HepG2 (cell line): ENCODE data around the gene KLK14.

Experiments
- FOXA1 ChIP-seq, 2 experiments: fragments of 450-650 bp in 1 of 2; sonication (generic) in 1 of 2; formaldehyde crosslinking in 1 of 2; IDR thresholded peaks; 2 replicates each; pipeline versions ENCODE4 v1.4.0 to v1.6.1; 2016 to 2020; ENCODE audit warnings: missing genetic modification reagents in 1 of 2
- GTF2F1 ChIP-seq: fragments of 150-350 bp; IDR thresholded peaks from 2 replicates; pipeline ENCODE4 v1.6.1; 2014; ENCODE audit warnings: low read length
- MAFF ChIP-seq: IDR thresholded peaks from 2 replicates; pipeline ENCODE4 v1.6.1; 2011; ENCODE audit warnings: low read depth, low read length, improper control_type of control experiment
- POLR2AphosphoS5 ChIP-seq: IDR thresholded peaks from 2 replicates; pipeline ENCODE4 v1.6.1; 2012; ENCODE audit warnings: low read depth, low read length
- ZFX ChIP-seq: sonication (generic); formaldehyde crosslinking; IDR thresholded peaks from 2 replicates; pipeline ENCODE4 v1.4.0; 2020; ENCODE audit warnings: mild to moderate bottlenecking, low read depth, missing genetic modification reagents, moderate library complexity
- TF ChIP-seq, protein P1 (sequence below): IDR thresholded peaks from 2 replicates; pipeline ENCODE4 v1.6.1; 2016; ENCODE audit warnings: missing compliant biosample characterization, missing genetic modification reagents, borderline replicate concordance
- TF ChIP-seq, protein P2 (sequence below): sonication (generic); formaldehyde crosslinking; IDR thresholded peaks from 2 replicates; pipeline ENCODE4 v1.8.1; 2023; ENCODE audit warnings: missing genetic modification reagents, mild to moderate bottlenecking, borderline replicate concordance
- TF ChIP-seq, protein P3 (sequence below): sonication (generic); formaldehyde crosslinking; IDR thresholded peaks from 2 replicates; pipeline ENCODE4 v1.4.0; 2020; ENCODE audit warnings: missing genetic modification reagents, borderline replicate concordance
- TF ChIP-seq, protein P4 (sequence below), 2 experiments: IDR thresholded peaks; 2 replicates each; pipeline ENCODE4 v1.6.1; 2011 to 2012; ENCODE audit warnings: low read length in 2 of 2, borderline replicate concordance in 1 of 2, low read depth in 1 of 2, mild to moderate bottlenecking in 1 of 2, moderate library complexity in 1 of 2
- TF ChIP-seq, protein P5 (sequence below): sonication (generic); formaldehyde crosslinking; IDR thresholded peaks from 2 replicates; pipeline ENCODE4 v1.4.0; 2020; ENCODE audit warnings: missing genetic modification reagents

DNA sequence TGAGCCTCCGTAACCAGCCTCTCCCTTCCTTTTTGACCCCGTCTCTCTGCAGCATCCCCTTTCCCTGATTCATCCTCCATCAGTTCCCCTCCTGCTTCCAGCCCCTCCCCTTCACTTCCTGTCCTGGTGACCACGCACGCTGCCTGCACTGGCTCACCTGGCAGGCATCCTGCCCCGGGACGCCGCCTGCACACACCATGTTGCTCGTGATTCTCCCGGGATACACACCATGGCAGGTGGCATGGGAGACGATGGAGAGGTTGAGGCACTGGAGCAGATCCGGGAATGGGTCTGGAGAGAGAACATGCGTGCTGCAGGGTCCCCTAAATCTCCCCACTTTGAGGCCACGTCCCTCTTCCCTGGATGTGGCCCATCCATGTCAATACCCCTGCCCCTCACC lies 52.1 kb downstream of the KLK14 start:
- TF ChIP-seq, protein P1, sequence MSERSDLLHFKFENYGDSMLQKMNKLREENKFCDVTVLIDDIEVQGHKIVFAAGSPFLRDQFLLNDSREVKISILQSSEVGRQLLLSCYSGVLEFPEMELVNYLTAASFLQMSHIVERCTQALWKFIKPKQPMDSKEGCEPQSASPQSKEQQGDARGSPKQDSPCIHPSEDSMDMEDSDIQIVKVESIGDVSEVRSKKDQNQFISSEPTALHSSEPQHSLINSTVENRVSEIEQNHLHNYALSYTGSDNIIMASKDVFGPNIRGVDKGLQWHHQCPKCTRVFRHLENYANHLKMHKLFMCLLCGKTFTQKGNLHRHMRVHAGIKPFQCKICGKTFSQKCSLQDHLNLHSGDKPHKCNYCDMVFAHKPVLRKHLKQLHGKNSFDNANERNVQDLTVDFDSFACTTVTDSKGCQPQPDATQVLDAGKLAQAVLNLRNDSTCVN (CRISPR knock-in tag) = no peak
- TF ChIP-seq, protein P2, sequence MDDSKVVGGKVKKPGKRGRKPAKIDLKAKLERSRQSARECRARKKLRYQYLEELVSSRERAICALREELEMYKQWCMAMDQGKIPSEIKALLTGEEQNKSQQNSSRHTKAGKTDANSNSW (CRISPR knock-in tag) = no peak
- TF ChIP-seq, protein P3, sequence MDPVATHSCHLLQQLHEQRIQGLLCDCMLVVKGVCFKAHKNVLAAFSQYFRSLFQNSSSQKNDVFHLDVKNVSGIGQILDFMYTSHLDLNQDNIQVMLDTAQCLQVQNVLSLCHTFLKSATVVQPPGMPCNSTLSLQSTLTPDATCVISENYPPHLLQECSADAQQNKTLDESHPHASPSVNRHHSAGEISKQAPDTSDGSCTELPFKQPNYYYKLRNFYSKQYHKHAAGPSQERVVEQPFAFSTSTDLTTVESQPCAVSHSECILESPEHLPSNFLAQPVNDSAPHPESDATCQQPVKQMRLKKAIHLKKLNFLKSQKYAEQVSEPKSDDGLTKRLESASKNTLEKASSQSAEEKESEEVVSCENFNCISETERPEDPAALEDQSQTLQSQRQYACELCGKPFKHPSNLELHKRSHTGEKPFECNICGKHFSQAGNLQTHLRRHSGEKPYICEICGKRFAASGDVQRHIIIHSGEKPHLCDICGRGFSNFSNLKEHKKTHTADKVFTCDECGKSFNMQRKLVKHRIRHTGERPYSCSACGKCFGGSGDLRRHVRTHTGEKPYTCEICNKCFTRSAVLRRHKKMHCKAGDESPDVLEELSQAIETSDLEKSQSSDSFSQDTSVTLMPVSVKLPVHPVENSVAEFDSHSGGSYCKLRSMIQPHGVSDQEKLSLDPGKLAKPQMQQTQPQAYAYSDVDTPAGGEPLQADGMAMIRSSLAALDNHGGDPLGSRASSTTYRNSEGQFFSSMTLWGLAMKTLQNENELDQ = no peak
- TF ChIP-seq, protein P4, sequence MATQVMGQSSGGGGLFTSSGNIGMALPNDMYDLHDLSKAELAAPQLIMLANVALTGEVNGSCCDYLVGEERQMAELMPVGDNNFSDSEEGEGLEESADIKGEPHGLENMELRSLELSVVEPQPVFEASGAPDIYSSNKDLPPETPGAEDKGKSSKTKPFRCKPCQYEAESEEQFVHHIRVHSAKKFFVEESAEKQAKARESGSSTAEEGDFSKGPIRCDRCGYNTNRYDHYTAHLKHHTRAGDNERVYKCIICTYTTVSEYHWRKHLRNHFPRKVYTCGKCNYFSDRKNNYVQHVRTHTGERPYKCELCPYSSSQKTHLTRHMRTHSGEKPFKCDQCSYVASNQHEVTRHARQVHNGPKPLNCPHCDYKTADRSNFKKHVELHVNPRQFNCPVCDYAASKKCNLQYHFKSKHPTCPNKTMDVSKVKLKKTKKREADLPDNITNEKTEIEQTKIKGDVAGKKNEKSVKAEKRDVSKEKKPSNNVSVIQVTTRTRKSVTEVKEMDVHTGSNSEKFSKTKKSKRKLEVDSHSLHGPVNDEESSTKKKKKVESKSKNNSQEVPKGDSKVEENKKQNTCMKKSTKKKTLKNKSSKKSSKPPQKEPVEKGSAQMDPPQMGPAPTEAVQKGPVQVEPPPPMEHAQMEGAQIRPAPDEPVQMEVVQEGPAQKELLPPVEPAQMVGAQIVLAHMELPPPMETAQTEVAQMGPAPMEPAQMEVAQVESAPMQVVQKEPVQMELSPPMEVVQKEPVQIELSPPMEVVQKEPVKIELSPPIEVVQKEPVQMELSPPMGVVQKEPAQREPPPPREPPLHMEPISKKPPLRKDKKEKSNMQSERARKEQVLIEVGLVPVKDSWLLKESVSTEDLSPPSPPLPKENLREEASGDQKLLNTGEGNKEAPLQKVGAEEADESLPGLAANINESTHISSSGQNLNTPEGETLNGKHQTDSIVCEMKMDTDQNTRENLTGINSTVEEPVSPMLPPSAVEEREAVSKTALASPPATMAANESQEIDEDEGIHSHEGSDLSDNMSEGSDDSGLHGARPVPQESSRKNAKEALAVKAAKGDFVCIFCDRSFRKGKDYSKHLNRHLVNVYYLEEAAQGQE (IDR thresholded peaks at IDR 0.05; ENCODE audit: borderline replicate concordance in 1 of 2, low read depth in 1 of 2, low read length in 2 of 2) = no peak
- TF ChIP-seq MAFF (no peak), FOXA1 (IDR thresholded peaks at IDR 0.05) (no peak), FOXA1 (CRISPR knock-in tag; IDR thresholded peaks at IDR 0.05) (no peak), POLR2AphosphoS5 (no peak), GTF2F1 (no peak), ZFX (CRISPR knock-in tag) (no peak)
- TF ChIP-seq, protein P5, sequence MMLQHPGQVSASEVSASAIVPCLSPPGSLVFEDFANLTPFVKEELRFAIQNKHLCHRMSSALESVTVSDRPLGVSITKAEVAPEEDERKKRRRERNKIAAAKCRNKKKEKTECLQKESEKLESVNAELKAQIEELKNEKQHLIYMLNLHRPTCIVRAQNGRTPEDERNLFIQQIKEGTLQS = no peak
